ENCODE measurements around the gene ASPSCR1. TPM values are rescaled to one million over a fixed set of nuclear protein-coding genes. Genes with fewer than 3 reads are reported as not detected.

ASPSCR1 gene
- total RNA-seq, result 10 to 100 TPM; 26.0 to 96.4 (median 56.1) TPM

GRCh38 chr17:81977211-81977808 is at the start of gene ASPSCR1:
ASPSCR1 (plus strand) TSS chr17:81977629; CDS start chr17:81977647, 18 bp downstream.
- peaks cover 13 to 42% (median 26%) of the 10 kb centered on the region in 4 donors for H3K4me1 ChIP-seq
- H3K9me3 ChIP-seq, result no peaks in the 10 kb centered on the region
- WGBS, 2 donors, result 0 to 1% methylated on average over 20 to 44 of the region's 76 CpGs
- peak; percentile 92 to 99 for DNase-seq
- peak; percentile 94 to 99 for ATAC-seq (ENCODE audit: low FRiP score in 2 of 2)
- TF ChIP-seq POLR2AphosphoS5 (IDR thresholded peaks at IDR 0.05), result peak; percentile 84 to 88
- TF ChIP-seq POLR2A (IDR thresholded peaks at IDR 0.05), result peak in 3 of 4 donors; percentile 58 to 93 (median 87)
- TF ChIP-seq CTCF (IDR thresholded peaks at IDR 0.05), result no peak
- peak in 1 of 4 donors; percentile 51 for TF ChIP-seq EP300 (IDR thresholded peaks at IDR 0.05)
- H3K36me3 ChIP-seq, result peaks cover 0 to 6% (median 2%) of the 10 kb centered on the region in 4 donors
- H3K4me3 ChIP-seq, result peak within 1 kb of the TSS; percentile 67 to 95 (median 86)
- peak within 1 kb of the TSS; percentile 93 to 99 (median 94) for H3K27ac ChIP-seq
- H3K27me3 ChIP-seq, result no peaks in the 10 kb centered on the region

GRCh38 chr17:81927653-81928543 is 49.5 kb upstream of the ASPSCR1 start, which contains the start of gene MAFG:
MAFG (minus strand) TSS chr17:81927735; CDS start chr17:81923185, 4,550 bp downstream.
- 0 to 1% methylated on average over 4 to 41 of the region's 98 CpGs for WGBS, 2 donors
- peak within 1 kb of the TSS; percentile 76 to 100 (median 100) for H3K4me3 ChIP-seq
- H3K36me3 ChIP-seq, result peaks cover 0 to under 1% (median 0%) of the 10 kb centered on the region in 4 donors
- peaks cover 0 to 10% (median 1%) of the 10 kb centered on the region in 4 donors for H3K27me3 ChIP-seq
- peaks cover 34 to 62% (median 57%) of the 10 kb centered on the region in 4 donors for H3K4me1 ChIP-seq
- peak within 1 kb of the TSS; percentile 94 to 99 (median 96) for H3K27ac ChIP-seq
- TF ChIP-seq POLR2AphosphoS5 (IDR thresholded peaks at IDR 0.05) (peak; percentile 47 to 84), EP300 (IDR thresholded peaks at IDR 0.05) (no peak), CTCF (IDR thresholded peaks at IDR 0.05) (peak in 5 of 6 experiments; percentile 23 to 62 (median 39)), POLR2A (IDR thresholded peaks at IDR 0.05) (peak in 1 of 4 donors; percentile 80)
- H3K9me3 ChIP-seq, result no peaks in the 10 kb centered on the region
- ATAC-seq (ENCODE audit: low FRiP score in 2 of 2) (peak; percentile 31 to 80), DNase-seq (peak; percentile 92 to 99)

- peak overlapping the region in 1 of 4 donors; percentile 99 for H3K27ac ChIP-seq
- H3K9me3 ChIP-seq, result no peaks in the 10 kb centered on the region
- H3K4me3 ChIP-seq, result peak overlapping the region in 3 of 4 donors; percentile 76 to 100 (median 99)
- peaks cover 0 to 10% (median 1%) of the 10 kb centered on the region in 4 donors for H3K27me3 ChIP-seq
- ATAC-seq (ENCODE audit: low FRiP score in 2 of 2) (no peak), DNase-seq (peak in 1 of 2 donors; percentile 82)
- 36 to 58% methylated on average over 10 to 29 of the region's 44 CpGs for WGBS, 2 donors
- TF ChIP-seq POLR2AphosphoS5 (IDR thresholded peaks at IDR 0.05) (no peak), CTCF (IDR thresholded peaks at IDR 0.05) (no peak), EP300 (IDR thresholded peaks at IDR 0.05) (no peak), POLR2A (IDR thresholded peaks at IDR 0.05) (no peak)
- H3K4me1 ChIP-seq, result peaks cover 26 to 54% (median 49%) of the 10 kb centered on the region in 4 donors
- H3K36me3 ChIP-seq, result no peaks in the 10 kb centered on the region
Measured at GRCh38 chr17:81928544-81929252, 48.7 kb upstream of the ASPSCR1 start.

GRCh38 chr17:81929253-81930141 is 47.9 kb upstream of the ASPSCR1 start:
- ATAC-seq (ENCODE audit: low FRiP score in 2 of 2) (no peak), DNase-seq (peak in 1 of 2 donors; percentile 79)
- Histone ChIP-seq H3K27me3 (peaks cover 0 to 10% (median 1%) of the 10 kb centered on the region in 4 donors), H3K27ac (no peak overlapping the region), H3K36me3 (no peaks in the 10 kb centered on the region), H3K4me1 (peaks cover 18 to 46% (median 41%) of the 10 kb centered on the region in 4 donors), H3K4me3 (peak overlapping the region in 1 of 4 donors; percentile 100), H3K9me3 (no peaks in the 10 kb centered on the region)
- TF ChIP-seq EP300 (IDR thresholded peaks at IDR 0.05), result no peak
- no peak for TF ChIP-seq POLR2AphosphoS5 (IDR thresholded peaks at IDR 0.05)
- TF ChIP-seq CTCF (IDR thresholded peaks at IDR 0.05), result no peak
- no peak for TF ChIP-seq POLR2A (IDR thresholded peaks at IDR 0.05)
- 93 to 97% methylated on average over 12 to 30 of the region's 31 CpGs for WGBS, 2 donors

All from upper lobe of left lung (tissue), 6 donors.